Activated gamma-delta T cell treated with anti-CD3 and anti-CD28 coated beads, Interleukin-2, amount 50 U/mL, for 16 hours (primary cell): ENCODE results near the gene BMP8B.

Experiments
- DNase-seq: peaks from one replicate; pipeline ENCODE4 v3.0.0-alpha.2; 2020; ENCODE audit warnings: low read depth

The BMP8B gene

DNA sequence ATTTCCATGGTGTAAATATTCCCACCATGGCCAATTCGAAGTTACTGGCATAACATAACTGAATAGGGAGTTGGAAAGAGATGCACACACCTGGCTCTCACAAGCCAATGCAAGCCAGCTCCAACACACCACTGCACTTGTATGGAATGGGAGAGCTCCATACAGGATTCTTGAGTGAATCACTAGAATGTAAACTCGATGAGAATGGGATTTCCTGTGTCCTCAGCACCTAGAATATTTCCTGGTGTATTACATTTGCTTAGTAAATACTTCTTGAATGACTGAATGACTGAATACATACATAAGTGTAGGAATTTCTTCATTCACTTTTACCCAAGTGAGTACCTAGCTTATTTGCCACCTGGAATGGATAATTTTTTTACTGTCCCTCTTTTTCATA lies 66.2 kb downstream of the BMP8B start:
- DNase-seq, result no peak

DNA sequence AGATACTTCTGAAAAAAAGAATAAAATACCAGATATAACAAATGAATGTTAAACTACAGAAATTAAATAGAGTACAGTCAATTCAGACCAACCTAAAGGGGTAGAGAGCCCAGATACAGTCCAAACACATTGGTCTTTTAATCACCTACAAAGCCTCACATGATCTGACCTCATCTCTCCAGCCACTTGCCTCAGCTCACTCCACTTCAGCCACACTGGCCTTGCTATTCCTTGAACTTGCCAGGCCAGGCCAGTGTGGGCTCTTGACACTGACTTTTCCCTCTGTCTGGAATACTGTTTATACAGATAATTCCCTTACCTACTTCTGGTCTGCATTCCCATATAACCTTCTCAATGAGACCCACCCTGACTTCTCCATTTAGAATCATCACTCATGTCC lies 67.0 kb downstream of the BMP8B start:
- DNase-seq, result no peak

DNA sequence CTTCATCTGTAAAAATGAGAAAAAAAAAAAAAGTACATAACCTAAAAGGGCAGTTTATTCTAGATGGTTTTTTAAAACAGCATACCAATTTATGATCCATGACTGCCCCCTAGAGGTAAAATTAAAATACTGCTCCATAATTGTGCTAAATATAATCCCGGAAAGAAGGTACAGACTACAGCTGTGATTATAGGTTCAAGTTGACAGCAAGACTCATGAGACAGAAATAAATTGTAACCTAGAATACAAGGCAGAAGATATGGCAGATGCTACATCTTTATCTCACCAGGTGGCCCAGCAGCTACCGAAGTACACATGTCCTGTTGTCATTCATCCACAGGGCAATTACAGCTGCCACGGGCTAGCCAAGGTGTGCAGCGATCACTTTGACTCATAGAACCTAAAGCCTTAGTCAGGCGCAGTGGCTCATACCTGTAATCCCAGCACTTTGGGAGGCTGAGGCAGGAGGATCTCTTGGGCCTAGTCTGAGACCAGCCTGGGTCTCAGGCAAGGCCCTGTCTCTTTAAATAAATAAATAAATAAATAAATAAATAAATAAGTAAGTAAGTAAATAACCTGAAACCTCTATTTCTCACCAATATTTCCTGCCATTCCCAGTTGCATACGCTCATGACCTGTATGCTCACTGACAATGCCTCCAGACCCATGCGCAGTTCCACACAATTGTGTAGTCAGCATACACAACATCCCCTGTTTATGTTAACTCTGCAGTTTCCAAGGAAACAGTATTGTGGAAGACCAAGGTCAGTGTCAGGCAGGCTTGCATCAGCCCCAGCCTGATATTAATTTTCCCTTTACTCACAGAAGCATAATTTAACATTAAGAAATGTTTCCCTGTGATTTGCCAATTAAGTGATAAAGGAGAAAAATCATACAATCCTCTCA lies 68.3 kb downstream of the BMP8B start:
- DNase-seq, result no peak

DNA sequence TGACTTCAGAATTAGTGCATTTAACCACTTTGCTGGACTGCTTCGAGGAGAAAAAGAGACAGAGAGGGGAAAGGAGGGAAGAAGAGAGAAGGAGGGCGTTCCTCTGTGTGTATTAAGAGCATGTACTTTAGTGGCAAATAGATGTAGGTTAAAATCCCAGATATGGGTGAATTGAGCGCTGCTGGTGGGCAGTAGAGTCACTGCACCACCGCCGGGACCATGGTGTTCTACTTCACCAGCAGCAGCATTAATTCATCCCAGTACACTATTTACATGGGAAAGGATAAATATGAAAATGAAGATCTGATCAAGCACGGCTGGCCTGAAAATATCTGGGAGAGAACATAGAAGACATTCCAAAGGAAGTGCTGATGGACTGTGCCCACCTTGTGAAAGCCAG lies 70.9 kb downstream of the BMP8B start:
- DNase-seq, result no peak

DNA sequence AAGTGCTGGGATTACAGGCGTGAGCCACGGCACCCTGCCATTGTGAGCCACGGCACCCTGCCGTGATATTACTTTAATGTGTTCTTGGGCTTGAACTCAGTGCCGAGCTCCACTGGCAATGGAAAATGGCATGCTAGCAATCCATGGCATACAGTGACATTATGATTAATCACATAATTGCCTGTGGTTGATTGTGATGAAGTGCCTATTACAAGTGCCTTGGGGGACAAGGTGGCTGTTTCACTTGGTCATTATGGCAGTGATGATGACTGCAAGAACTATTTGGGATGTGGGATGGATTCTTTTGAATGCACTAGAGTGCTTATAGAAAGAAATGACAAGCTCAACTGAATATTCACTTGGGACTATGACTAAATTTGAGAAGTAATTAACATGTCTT lies 75.1 kb downstream of the BMP8B start:
- DNase-seq, result no peak

DNA sequence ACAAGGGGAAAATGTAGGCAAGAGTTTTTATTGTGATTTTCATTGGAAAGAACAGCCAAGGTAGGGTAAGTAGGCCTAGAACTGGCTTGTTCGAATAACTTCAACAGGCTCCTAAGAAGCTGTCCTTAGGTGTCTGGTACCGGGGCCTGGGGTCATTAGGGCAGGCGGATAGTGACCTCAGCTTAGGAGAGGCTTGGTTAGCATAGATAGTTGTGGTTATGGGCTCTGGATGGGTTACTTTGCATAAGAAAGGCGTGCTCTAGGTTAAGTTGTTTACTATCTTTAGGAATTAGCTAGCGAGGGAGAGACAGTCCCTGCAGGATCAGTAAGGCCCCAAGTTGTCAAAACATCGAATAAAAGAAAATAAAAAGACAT lies 76.7 kb downstream of the BMP8B start:
- DNase-seq, result no peak

DNA sequence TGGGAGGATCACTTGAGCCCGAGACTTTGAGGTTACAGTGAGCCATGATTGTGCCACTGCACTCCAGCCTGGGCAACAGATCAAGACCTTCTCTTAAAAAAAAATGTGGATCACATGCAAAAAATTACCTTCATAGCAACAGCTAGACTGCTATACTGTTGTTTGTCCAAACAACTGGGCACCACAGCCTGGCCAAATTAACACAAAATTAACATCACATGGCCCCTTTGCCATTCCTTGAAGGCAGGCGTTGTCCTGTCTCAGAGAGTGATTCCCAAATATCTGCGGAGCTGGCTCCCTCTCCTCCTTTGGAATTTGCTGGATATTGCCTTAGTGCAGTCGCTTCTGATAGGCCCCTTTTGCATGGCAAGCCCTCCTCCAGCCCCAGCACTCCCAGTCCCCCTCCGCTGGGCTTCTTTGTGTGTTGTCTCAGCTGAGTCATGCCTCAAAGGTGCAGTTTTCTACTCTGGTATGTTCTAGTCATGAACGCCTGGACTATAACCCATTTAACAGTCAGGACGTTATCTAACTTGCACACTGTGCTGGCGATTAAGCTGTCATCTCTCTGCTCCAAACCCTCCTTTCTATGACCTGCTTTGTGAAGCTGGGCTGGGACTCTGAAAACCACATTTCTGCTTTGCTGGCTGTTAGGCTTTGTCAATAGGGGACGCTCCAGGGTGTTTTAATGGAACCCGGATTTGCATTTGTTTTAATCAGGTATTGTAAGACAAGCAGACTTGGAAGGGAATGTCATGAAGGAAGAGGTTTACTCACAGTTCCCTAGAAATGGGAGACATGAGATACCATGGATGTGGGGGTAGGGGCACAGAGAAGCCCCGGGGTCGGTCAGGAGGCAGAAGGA lies 77.3 kb downstream of the BMP8B start:
- no peak for DNase-seq

DNA sequence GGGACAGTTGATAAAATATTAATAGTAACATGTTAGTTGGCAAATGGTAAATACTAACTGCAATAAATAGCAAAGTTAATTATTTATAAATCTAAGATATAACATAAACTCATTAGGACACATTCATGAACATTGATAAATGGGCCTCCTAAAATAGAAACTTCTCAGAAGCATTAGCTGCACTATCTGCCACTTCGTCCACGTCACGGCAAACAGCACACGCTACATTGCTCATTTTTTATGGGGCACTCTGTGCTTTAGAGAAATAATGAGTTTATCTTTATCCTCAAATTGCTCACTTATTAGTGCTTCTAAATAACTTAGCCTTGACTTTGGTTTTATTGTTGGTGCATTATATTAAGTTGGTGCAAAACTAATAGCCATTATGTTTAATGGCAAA lies 81.2 kb downstream of the BMP8B start:
- no peak for DNase-seq
